Body of pancreas (tissue), 4 donors: ENCODE measurements around the gene AADACL3.

Source experiments
- POLR2A ChIP-seq, 3 donors: fragments of 450-650 bp; IDR thresholded peaks; one replicate each; pipeline ENCODE4 v1.6.1; 2016; ENCODE audit warnings: antibody characterized with exemption in 3 of 3, mild to moderate bottlenecking in 2 of 3
- TF ChIP-seq, protein P1 (sequence below), 7 experiments: fragments of 450-650 bp in 4 of 7; fragments of 200-600 bp in 3 of 7; sonication (generic) in 3 of 7; IDR thresholded peaks; one replicate each; pipeline ENCODE4 v1.5.1; 2016 to 2019; ENCODE audit warnings: antibody characterized with exemption in 7 of 7

DNA sequence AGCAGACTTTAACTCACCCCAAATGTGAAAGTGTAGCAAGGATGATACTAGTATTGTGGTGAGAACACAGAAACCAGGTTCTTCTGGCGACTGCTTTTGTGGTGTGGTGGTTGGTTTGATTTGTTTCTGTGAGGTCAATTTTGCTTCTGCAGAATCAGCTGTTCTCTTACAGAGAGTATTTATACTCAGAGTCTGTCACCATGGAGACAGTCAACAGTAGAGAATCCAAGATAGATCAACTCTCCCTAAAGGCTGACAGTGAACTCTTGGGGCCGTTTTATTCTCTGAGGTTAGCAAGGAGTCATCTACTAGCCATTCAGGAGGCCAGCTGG is 30.0 kb downstream of the AADACL3 start, which contains the start of gene CFAP107:
- TF ChIP-seq, protein P1, sequence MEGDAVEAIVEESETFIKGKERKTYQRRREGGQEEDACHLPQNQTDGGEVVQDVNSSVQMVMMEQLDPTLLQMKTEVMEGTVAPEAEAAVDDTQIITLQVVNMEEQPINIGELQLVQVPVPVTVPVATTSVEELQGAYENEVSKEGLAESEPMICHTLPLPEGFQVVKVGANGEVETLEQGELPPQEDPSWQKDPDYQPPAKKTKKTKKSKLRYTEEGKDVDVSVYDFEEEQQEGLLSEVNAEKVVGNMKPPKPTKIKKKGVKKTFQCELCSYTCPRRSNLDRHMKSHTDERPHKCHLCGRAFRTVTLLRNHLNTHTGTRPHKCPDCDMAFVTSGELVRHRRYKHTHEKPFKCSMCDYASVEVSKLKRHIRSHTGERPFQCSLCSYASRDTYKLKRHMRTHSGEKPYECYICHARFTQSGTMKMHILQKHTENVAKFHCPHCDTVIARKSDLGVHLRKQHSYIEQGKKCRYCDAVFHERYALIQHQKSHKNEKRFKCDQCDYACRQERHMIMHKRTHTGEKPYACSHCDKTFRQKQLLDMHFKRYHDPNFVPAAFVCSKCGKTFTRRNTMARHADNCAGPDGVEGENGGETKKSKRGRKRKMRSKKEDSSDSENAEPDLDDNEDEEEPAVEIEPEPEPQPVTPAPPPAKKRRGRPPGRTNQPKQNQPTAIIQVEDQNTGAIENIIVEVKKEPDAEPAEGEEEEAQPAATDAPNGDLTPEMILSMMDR (IDR thresholded peaks at IDR 0.05) = no peak
- no peak for TF ChIP-seq POLR2A (IDR thresholded peaks at IDR 0.05)
